HFFc6 (cell line): ENCODE results near the gene EXOC3L1. TPM values are rescaled to one million over a fixed set of nuclear protein-coding genes. Genes with fewer than 3 reads are reported as not detected.

Experiments used
- DNase-seq: peaks from one replicate; pipeline ENCODE4 v3.0.0-alpha.2; 2018
- H3K27ac Mint-ChIP-seq: 2 replicates; pipeline ENCODE4 v1.8.0; 2020; ENCODE audit warnings: mild to moderate bottlenecking, mixed read lengths
- H3K27me3 Mint-ChIP-seq: 2 replicates; pipeline ENCODE4 v1.8.0; 2021; ENCODE audit warnings: mild to moderate bottlenecking, moderate library complexity, mixed read lengths; ENCODE audit not compliant: insufficient read depth
- H3K36me3 Mint-ChIP-seq: 2 replicates; pipeline ENCODE4 v1.8.0; 2021; ENCODE audit warnings: low read depth, mixed read lengths
- H3K4me1 Mint-ChIP-seq: 2 replicates; pipeline ENCODE4 v1.8.0; 2020; ENCODE audit warnings: low read depth, mixed read lengths
- H3K4me3 Mint-ChIP-seq: 2 replicates; pipeline ENCODE4 v1.8.0; 2020; ENCODE audit warnings: mild to moderate bottlenecking, moderate library complexity, mixed read lengths
- H3K9me3 Mint-ChIP-seq: 2 replicates; pipeline ENCODE4 v1.8.0; 2020; ENCODE audit warnings: mild to moderate bottlenecking, mixed read lengths
- total RNA-seq, 6 experiments: library from RNA; stranded (reverse); fragmentation: NEBNext Ultra II Directional; extraction: Animal tissue kit (Norgen Biotek cat#: 25700); gene quantifications; 2 replicates in 1 of 6; 3 replicates in 5 of 6; pipeline ENCODE4 v1.2.3, GENCODE V29; 2021
- TF ChIP-seq, protein P1 (sequence below): fragments of 200-600 bp; sonication (generic); IDR thresholded peaks from 2 replicates; pipeline ENCODE4 v1.5.0; 2021; ENCODE audit warnings: antibody characterized with exemption, mild to moderate bottlenecking

The EXOC3L1 gene
- total RNA-seq, 6 experiments from 2014 or later = 0.18 TPM; not detected in 5

DNA sequence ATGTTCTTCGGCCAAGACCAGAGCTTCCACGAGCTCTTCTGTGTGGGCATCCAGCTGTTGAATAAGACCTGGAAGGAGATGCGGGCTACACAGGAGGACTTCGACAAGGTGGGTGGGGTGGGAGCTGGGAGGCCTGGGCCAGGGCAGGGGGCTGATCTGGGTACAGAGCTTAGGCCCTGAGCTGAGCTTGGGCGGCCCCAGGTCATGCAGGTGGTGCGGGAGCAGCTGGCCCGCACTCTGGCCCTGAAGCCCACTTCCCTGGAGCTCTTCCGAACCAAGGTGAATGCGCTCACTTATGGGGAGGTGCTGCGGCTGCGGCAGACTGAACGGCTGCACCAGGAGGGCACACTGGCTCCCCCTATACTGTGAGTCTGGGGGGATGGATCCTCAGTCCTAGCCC, 12.5 kb upstream of the EXOC3L1 start:
- TF ChIP-seq, protein P1, sequence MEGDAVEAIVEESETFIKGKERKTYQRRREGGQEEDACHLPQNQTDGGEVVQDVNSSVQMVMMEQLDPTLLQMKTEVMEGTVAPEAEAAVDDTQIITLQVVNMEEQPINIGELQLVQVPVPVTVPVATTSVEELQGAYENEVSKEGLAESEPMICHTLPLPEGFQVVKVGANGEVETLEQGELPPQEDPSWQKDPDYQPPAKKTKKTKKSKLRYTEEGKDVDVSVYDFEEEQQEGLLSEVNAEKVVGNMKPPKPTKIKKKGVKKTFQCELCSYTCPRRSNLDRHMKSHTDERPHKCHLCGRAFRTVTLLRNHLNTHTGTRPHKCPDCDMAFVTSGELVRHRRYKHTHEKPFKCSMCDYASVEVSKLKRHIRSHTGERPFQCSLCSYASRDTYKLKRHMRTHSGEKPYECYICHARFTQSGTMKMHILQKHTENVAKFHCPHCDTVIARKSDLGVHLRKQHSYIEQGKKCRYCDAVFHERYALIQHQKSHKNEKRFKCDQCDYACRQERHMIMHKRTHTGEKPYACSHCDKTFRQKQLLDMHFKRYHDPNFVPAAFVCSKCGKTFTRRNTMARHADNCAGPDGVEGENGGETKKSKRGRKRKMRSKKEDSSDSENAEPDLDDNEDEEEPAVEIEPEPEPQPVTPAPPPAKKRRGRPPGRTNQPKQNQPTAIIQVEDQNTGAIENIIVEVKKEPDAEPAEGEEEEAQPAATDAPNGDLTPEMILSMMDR = no peak
- no peak overlapping the region for H3K4me3 Mint-ChIP-seq
- H3K9me3 Mint-ChIP-seq = no peaks in the 10 kb centered on the region
- no peak overlapping the region for H3K27ac Mint-ChIP-seq
- H3K36me3 Mint-ChIP-seq = 0 out of 2 replicates have a peak, but pooled peaks cover 8% of the 10 kb centered on the region
- DNase-seq = no peak
- peaks cover 15% of the 10 kb centered on the region for H3K4me1 Mint-ChIP-seq
- H3K27me3 Mint-ChIP-seq = peaks cover 4% of the 10 kb centered on the region

DNA sequence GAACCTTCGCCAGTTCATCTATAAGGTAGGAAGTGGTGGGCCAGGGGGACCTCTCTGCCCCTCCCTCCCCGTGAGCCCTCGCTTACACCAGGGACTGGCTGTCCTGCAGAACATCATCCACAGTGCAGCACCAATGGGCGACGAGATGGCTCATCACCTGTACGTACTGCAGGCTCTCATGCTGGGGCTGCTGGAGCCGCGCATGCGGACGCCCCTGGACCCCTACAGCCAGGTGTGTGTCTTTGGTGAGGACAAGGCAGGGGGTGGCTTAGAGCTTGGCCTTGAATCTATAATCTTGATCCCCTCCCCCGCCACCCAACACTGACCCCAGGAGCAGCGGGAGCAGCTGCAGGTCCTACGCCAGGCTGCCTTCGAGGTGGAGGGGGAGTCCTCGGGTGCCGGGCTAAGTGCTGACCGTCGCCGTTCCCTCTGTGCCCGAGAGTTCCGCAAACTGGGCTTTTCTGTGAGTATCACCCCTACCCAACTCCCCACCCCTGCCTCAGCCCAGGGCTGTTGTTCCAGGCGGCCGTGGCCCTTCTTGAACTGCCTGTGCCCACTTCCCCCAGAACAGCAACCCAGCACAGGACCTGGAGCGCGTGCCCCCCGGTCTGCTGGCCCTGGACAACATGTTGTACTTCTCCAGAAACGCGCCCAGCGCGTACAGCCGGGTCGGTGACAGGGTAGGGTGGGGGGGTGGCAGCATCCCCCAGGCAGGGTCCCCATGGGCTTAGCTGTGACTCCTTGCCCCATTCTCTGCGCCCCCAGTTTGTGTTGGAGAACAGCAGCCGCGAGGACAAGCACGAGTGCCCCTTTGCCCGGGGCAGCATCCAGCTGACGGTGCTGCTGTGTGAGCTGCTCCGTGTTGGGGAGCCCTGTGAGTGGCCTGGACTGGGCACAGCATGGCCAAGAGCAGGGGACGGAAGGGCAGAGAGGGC, 11.7 kb upstream of the EXOC3L1 start:
- Mint-ChIP-seq H3K27ac (no peak overlapping the region), H3K4me1 (peaks cover 11% of the 10 kb centered on the region), H3K27me3 (peaks cover 8% of the 10 kb centered on the region), H3K36me3 (peaks cover 12% of the 10 kb centered on the region; the same call in 1 of the 2 replicates), H3K9me3 (no peaks in the 10 kb centered on the region), H3K4me3 (no peak overlapping the region)
- no peak for DNase-seq
- TF ChIP-seq, protein P1 = no peak

DNA sequence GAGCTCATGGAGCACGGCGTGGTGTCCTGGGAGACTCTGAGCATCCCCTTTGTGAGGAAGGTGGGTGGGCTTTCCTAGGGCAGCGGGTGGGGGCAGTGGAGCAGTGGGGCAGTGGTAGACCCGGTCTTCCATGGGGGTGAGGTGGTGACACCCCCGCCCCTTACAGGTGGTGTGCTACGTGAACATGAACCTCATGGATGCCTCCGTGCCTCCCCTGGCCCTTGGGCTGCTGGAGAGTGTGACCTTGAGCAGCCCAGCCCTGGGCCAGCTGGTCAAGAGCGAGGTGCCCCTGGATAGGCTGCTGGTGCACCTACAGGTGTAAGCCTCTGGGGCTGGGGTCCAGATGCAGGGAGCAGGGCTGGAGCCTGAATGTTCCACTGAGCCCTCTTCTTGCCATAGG, 10.6 kb upstream of the EXOC3L1 start:
- H3K36me3 Mint-ChIP-seq = peaks cover 24% of the 10 kb centered on the region; the same call in 1 of the 2 replicates
- peaks cover 10% of the 10 kb centered on the region for H3K27me3 Mint-ChIP-seq
- no peak overlapping the region for H3K27ac Mint-ChIP-seq
- H3K4me1 Mint-ChIP-seq = peaks cover 13% of the 10 kb centered on the region
- DNase-seq = no peak
- TF ChIP-seq, protein P1 = no peak
- no peaks in the 10 kb centered on the region for H3K9me3 Mint-ChIP-seq
- H3K4me3 Mint-ChIP-seq = no peak overlapping the region

DNA sequence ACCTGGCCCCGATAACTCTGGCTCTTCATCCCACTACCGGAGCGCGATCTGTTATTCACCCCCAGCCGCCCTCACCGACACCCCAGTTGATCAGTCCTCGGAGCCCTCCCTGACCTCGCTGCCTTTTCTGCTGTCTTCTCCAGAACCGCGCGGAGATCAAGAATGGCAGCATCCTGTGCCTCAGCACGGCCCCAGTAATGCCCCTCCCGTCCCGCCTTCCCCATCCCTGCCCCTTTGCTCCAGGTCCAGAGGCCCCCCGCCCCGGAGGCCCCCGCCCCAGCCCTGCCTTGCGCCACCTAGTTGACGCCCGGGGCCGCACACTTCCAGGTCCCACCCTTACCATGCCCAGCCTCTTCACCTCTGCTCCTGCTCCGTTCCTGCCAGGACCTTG, 9.9 kb upstream of the EXOC3L1 start:
- peaks cover 13% of the 10 kb centered on the region for H3K4me1 Mint-ChIP-seq
- peaks cover 9% of the 10 kb centered on the region for H3K27me3 Mint-ChIP-seq
- no peak overlapping the region for H3K27ac Mint-ChIP-seq
- peaks cover 27% of the 10 kb centered on the region; the same call in 1 of the 2 replicates for H3K36me3 Mint-ChIP-seq
- no peaks in the 10 kb centered on the region for H3K9me3 Mint-ChIP-seq
- H3K4me3 Mint-ChIP-seq = no peak overlapping the region
- no peak for DNase-seq
- TF ChIP-seq, protein P1 = peak; percentile 24

DNA sequence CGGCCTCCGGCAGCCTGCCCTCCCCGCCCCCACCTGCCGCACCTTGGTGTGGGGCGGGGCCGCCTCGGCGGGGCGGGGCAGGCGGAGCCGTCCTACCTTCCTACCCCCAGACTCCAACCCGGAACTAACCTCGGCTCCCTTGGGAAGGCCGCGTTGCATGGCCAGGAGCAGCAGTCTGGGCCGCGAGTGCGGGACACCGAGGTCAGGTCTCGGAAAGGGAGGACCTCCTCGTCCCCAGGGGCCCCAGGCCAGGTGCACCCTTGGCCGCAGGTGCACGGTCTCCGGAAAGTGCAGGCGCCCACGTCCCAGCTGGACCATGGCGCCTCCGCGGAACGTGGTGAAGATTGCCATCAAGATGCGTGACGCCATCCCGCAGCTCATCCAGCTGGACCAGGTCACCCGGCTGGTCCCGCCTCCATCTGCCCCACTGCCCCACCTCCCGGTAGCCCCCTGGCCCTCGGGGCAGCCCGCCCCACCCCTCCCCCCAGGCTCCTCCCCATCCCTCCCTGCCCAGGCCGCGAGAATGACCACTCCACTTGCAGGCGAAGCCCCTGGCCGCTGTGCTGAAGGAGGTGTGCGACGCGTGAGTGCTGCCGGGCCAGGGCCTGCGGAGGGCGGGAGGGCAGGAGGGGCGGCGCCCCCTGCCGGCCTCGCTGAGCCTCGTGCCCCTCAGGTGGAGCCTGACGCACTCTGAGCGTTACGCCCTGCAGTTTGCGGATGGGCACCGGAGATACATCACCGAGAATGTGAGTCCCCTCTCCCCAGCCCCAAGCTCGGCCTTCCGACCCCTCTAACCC, 9.3 kb upstream of the EXOC3L1 start, which contains the start of gene ELMO3:
Gene ELMO3, plus strand, starts transcription at position 121 of the 797 bp plus-strand sequence. Its CDS starts 196 bp downstream, at position 317.
- Mint-ChIP-seq H3K27me3 (peaks cover 9% of the 10 kb centered on the region), H3K4me1 (peaks cover 13% of the 10 kb centered on the region), H3K36me3 (peaks cover 27% of the 10 kb centered on the region; the same call in 1 of the 2 replicates), H3K4me3 (no peak within 1 kb of the TSS), H3K27ac (0 out of 2 replicates have a peak within 1 kb of the TSS, but pooled peaks have one; percentile 16), H3K9me3 (no peaks in the 10 kb centered on the region)
- TF ChIP-seq, protein P1 = peak; percentile 50
- DNase-seq = no peak
